Vagina (tissue), 2 donors: ENCODE measurements around the gene RCOR1. TPM values are rescaled to one million over a fixed set of nuclear protein-coding genes. Genes with fewer than 3 reads are reported as not detected.

Experiments used
- DNase-seq, 2 donors: peaks; one replicate each; pipeline ENCODE4 v3.0.0-alpha.2; 2017; ENCODE audit errors: extremely low spot score in 2 of 2
- H3K27ac ChIP-seq: fragments of 200-600 bp; sonication (generic); one replicate; pipeline ENCODE4 v1.5.1; 2019
- H3K27me3 ChIP-seq: fragments of 200-600 bp; sonication (generic); one replicate; pipeline ENCODE4 v1.5.1; 2019
- H3K36me3 ChIP-seq, 2 donors: fragments of 200-600 bp; sonication (generic); one replicate each; pipeline ENCODE4 v1.5.1; 2017 to 2019
- H3K4me1 ChIP-seq: fragments of 200-600 bp; sonication (generic); one replicate; pipeline ENCODE4 v1.5.1; 2019
- H3K4me3 ChIP-seq, 2 donors: fragments of 200-600 bp; sonication (generic); 1 replicate in 1 of 2; 2 replicates in 1 of 2; pipeline ENCODE4 v1.5.1; 2016 to 2019
- H3K9me3 ChIP-seq: fragments of 200-600 bp; sonication (generic); one replicate; pipeline ENCODE4 v1.5.1; 2019
- CTCF ChIP-seq, 3 experiments: fragments of 450-650 bp in 2 of 3; fragments of 200-600 bp in 1 of 3; sonication (generic) in 1 of 3; IDR thresholded peaks; one replicate each; pipeline ENCODE4 v1.5.1; 2017 to 2019; ENCODE audit warnings: antibody characterized with exemption in 3 of 3, mild to moderate bottlenecking in 2 of 3, moderate library complexity in 2 of 3
- POLR2A ChIP-seq, 2 donors: fragments of 450-650 bp; IDR thresholded peaks; one replicate each; pipeline ENCODE4 v1.6.1; 2017; ENCODE audit warnings: antibody characterized with exemption in 2 of 2, mild to moderate bottlenecking in 2 of 2, moderate library complexity in 2 of 2
- POLR2AphosphoS5 ChIP-seq, 2 donors: sonication (generic); formaldehyde crosslinking; IDR thresholded peaks; one replicate each; pipeline ENCODE4 v1.9.0; 2017; ENCODE audit warnings: antibody characterized with exemption in 2 of 2, mild to moderate bottlenecking in 2 of 2, low read depth in 1 of 2; ENCODE audit not compliant: insufficient read depth in 1 of 2
- intact Hi-C: fragments of 100-400 bp; cut with DNase I; formaldehyde crosslinking; loops from one replicate; pipeline ENCODE4 v1.15.1; 2023
- total RNA-seq: library from RNA; depleted of rRNA; stranded (reverse); fragments of >200 nt; gene quantifications from one replicate; pipeline ENCODE4 v1.2.3, GENCODE V29; 2016

The RCOR1 gene
- total RNA-seq, 1 donor from 2014 or later: 24.3 TPM

- Histone ChIP-seq H3K27ac (peak overlapping the region; percentile 98), H3K36me3 (no peaks in the 10 kb centered on the region), H3K4me3 (peak overlapping the region; percentile 72 to 95), H3K27me3 (no peaks in the 10 kb centered on the region), H3K4me1 (peaks cover 28% of the 10 kb centered on the region), H3K9me3 (no peaks in the 10 kb centered on the region)
- DNase-seq: peak in 1 of 2 donors; percentile 89
- no peak for TF ChIP-seq CTCF (IDR thresholded peaks at IDR 0.05)
- no peak for TF ChIP-seq POLR2AphosphoS5 (IDR thresholded peaks at IDR 0.05; ENCODE audit: insufficient read depth in 1 of 2, low read depth in 1 of 2)
- no peak for TF ChIP-seq POLR2A (IDR thresholded peaks at IDR 0.05)
- intact Hi-C loops: loop anchor here (5.0 kb wide), 1 partner anchor 629 kb away; the partner anchor contains the start of gene DYNC1H1
Observed at GRCh38 chr14:102591372-102591943, 991 bp upstream of the RCOR1 start.

- Histone ChIP-seq H3K36me3 (no peaks in the 10 kb centered on the region), H3K9me3 (no peaks in the 10 kb centered on the region), H3K4me1 (peaks cover 28% of the 10 kb centered on the region), H3K4me3 (peak overlapping the region; percentile 72 to 95), H3K27ac (peak overlapping the region; percentile 98), H3K27me3 (no peaks in the 10 kb centered on the region)
- TF ChIP-seq POLR2A (IDR thresholded peaks at IDR 0.05): no peak
- intact Hi-C loops: loop anchor here (2.0 to 5.0 kb wide), 2 partner anchors 68 to 630 kb away; partner anchors contain the start of gene DYNC1H1
- DNase-seq: no peak
Observed at GRCh38 chr14:102592763-102593060, 263 bp downstream of the RCOR1 start.

GRCh38 chr14:102593061-102593824, 794 bp downstream of the RCOR1 start:
- TF ChIP-seq POLR2A (IDR thresholded peaks at IDR 0.05) (no peak), POLR2AphosphoS5 (IDR thresholded peaks at IDR 0.05; ENCODE audit: insufficient read depth in 1 of 2, low read depth in 1 of 2) (peak in 1 of 2 donors; percentile 48)
- H3K27me3 ChIP-seq: no peaks in the 10 kb centered on the region
- H3K4me3 ChIP-seq: peak overlapping the region; percentile 72 to 95
- no peak for DNase-seq
- H3K27ac ChIP-seq: peak overlapping the region; percentile 98
- intact Hi-C loops: loop anchor here (2.0 to 5.0 kb wide), 2 partner anchors 68 to 631 kb away; partner anchors contain the start of gene DYNC1H1
- peaks cover 28% of the 10 kb centered on the region for H3K4me1 ChIP-seq
- no peaks in the 10 kb centered on the region for H3K9me3 ChIP-seq
- H3K36me3 ChIP-seq: no peaks in the 10 kb centered on the region

- TF ChIP-seq CTCF (IDR thresholded peaks at IDR 0.05) (no peak), POLR2A (IDR thresholded peaks at IDR 0.05) (no peak), POLR2AphosphoS5 (IDR thresholded peaks at IDR 0.05; ENCODE audit: insufficient read depth in 1 of 2, low read depth in 1 of 2) (no peak)
- H3K9me3 ChIP-seq: no peaks in the 10 kb centered on the region
- intact Hi-C loops: loop anchor here (2.0 to 5.0 kb wide), 2 partner anchors 69 to 631 kb away; partner anchors contain the start of gene DYNC1H1
- H3K4me1 ChIP-seq: peaks cover 28% of the 10 kb centered on the region
- no peaks in the 10 kb centered on the region for H3K27me3 ChIP-seq
- H3K4me3 ChIP-seq: peak overlapping the region; percentile 72 to 95
- no peaks in the 10 kb centered on the region for H3K36me3 ChIP-seq
- DNase-seq: no peak
- peak overlapping the region; percentile 98 for H3K27ac ChIP-seq
Observed at GRCh38 chr14:102593825-102594137, 1.3 kb downstream of the RCOR1 start.

- intact Hi-C loops: loop anchor here (5.0 kb wide), 1 partner anchor 632 kb away; the partner anchor contains the start of gene DYNC1H1
- Histone ChIP-seq H3K36me3 (peaks cover 0 to 3% of the 10 kb centered on the region in 2 donors), H3K4me3 (peak overlapping the region in 1 of 2 donors; percentile 72), H3K4me1 (peaks cover 28% of the 10 kb centered on the region), H3K9me3 (no peaks in the 10 kb centered on the region), H3K27me3 (no peaks in the 10 kb centered on the region), H3K27ac (no peak overlapping the region)
- TF ChIP-seq POLR2AphosphoS5 (IDR thresholded peaks at IDR 0.05; ENCODE audit: insufficient read depth in 1 of 2, low read depth in 1 of 2): peak in 1 of 2 donors; percentile 51
- peak; percentile 20 to 62 (median 49) for TF ChIP-seq CTCF (IDR thresholded peaks at IDR 0.05)
- TF ChIP-seq POLR2A (IDR thresholded peaks at IDR 0.05): no peak
- DNase-seq: no peak
Observed at GRCh38 chr14:102594514-102595175, 2.2 kb downstream of the RCOR1 start.
